ENCODE measurements around the gene BLNK.

BLNK gene

DNA sequence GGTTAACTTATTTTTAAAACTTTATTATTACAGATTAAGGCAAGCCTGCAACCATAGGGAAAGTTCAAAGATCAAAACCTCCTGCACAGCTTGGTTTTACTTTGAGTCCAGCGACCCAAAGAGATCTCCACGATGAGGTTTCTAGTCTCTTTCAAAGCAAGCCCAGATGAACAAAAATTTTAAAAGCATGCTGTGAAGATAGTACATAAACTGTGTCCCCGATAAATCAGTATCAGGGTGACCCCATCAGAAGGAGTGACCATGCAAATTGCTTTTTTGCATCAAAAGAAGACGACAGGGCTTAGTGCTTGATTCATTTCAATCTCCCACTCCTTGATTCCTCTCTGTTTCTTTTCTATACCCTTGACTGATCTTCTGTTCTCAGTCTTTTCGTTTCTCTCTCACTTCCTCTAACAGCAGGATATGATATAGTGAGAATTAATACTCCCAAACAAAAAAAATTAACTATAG is 16.8 kb upstream of the BLNK start:
- no peak for DNase-seq (ENCODE audit: low read depth)

DNA sequence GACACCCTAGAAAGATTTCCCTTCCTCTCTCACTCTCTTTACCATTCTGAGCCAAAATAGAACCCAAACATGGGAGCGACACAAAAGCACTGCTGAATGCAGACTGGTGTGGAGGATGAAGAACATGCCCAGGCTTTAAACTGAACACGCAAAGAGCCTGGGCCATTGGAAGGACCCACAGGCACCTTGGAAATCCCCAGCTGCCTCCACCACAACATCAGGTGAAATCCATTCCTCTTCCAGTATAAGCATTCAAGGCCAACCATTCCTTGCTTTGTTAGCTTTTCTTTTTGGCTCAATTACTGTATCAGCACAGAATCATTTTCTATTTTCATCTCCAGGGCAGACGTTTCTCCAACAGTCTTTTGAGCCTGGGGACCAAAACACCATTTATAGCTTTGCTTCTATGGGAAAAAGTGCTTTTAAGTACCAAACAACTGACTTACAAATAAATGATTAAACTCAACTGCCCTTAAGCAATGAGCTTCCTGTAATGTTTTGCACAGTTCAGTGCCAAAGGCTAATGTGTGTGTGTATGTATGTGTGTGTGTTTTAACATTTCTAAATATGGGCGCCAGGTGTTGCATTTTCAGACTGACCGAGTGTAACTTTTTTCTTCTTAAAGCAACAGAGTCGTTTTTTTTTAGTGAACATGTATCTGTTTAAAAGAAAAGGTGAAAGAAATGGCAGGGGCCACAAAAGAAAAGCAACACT is 16.2 kb upstream of the BLNK start:
- no peak for DNase-seq (ENCODE audit: low read depth)

DNA sequence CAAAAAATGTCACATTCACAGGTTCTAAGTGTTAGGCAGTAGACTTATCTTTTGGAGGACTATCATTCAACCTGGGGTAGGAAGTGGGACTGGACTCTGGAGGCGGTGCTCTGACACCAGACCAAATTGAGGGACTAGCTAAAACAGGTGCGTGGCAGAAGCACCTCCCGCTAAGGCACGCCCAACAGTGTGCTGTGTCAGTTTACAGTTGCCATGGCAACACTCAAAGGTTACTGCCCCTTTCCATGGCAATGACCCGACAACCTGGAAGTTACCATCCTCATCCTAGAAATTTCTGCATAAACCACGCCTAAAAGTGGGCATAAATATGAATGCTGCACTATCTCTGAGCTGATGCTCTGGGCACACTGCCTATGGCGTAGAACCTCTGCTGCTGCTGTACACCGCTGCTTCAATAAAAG is 14.0 kb upstream of the BLNK start:
- no peak for DNase-seq (ENCODE audit: low read depth)

DNA sequence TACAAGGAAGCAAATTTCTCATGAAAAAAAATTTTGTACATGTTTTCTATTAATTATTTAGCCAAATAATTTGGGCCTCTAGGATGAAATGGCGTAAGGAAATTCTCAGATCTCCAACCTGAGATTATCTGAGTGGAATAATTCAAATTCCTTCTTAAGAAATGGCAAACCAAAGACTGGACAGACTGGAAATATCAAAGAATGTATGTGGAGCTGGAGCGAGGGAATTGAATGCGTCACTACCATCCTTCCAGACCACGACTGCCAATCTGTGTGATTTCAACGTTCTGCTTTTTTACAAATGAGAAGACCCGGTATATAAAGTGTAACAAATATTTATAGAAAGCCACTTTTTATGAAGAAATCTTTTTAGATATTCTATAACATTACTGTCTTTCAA is 12.4 kb upstream of the BLNK start:
- DNase-seq (ENCODE audit: low read depth): no peak

DNA sequence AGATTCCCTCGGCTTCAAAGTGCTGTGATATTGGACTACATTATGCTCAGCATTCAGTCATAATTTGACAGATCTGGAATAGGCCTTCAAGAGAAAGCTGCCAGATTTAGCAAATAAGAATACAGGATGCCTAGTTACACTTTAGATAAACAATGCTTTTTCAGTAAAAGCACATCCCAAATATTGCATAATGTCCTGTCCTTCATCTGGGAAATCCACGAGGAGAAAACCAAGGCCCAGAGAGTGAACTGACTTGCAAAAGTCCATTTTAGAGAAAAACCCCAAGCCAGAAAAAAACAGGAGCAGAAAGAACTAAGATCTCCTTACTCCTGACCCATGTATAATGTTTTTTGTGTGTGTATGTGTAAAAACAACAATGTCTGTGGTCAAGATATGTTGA is 12.0 kb upstream of the BLNK start:
- no peak for DNase-seq (ENCODE audit: low read depth)

DNA sequence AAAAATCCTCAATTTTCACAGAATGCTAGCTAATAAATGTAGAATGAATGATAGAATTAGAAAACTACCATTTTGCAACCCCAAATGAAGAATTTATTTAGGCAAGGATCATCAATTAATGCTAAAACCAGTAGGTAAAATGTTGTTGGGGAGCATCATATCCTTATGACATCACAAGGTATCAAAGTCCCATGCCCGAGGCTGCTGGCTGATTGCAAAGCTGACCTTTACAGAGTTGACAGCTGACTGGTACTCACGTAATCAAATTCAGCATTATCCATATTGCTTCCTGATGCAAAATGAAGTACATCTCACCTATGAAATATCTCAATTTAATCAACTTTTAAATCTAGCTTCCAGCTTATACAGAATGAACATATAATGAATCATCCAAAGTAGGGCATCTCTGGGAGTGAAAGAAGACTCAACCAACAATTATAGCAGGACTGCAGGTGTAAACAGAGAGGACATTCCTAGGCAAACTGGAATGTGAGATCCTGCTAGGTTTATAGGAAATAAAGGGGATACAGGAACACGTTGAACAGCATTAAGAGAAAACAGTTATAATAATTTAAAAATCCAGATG is 10.2 kb upstream of the BLNK start:
- DNase-seq (ENCODE audit: low read depth): no peak

DNA sequence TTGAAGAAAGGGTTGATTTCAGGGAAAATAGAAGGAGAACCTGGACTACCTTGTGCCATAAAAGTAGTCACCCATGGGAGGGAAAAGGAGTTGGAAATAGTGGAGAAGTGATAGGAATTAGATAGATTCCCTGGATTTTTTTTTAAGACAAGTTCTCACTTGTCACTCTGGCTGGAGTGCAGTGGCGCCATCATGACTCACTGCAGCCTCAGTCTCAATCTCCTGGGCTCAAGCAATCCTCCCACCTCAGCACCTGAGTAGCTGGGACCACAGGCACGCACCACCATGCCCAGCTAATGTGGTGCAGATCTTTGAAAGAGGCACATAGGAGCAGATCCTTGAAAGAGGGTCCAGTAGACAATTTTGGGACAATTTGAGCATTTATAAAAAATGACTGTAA is 9.5 kb upstream of the BLNK start:
- no peak for DNase-seq (ENCODE audit: low read depth)

DNA sequence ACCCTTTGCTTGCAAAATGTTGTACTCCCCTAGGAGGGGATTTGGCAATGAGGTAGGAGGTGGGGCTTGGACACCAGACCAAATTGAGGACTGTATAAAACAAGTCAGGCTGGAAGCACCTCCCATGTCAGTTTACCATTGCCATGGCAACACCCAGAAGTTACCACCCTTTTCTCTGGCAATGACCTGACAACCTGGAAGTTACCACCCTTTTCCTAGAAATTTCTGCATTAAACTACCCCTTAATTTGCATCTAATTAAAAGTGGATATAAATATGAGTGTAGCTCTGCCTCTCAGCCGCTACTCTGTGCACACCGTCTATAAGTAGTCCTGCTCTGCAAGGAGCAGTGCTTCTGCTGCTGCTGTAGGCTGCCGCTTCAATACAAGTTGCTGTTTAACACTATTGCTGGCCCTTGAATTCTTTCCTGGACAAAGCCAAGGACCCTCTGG is 7.8 kb upstream of the BLNK start:
- no peak for DNase-seq (ENCODE audit: low read depth)

DNA sequence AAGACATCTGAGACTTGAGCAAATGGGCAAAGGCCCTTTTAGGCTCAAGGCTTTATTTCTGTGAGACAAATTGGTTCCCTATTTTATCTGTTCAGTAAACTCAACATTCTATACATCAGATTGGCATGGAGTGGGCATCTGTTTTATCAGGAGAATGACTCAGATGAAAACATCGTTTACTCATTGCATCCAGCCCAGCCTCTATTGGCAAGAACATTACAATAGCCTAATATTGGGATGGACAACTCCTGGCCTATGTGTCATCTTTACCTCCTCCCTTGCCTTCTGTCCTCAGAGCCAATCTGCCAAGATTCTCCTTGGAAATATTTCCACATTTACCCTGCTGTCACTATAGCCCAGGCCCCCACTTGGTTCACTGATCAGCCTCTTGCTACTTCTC is 5.5 kb upstream of the BLNK start:
- DNase-seq (ENCODE audit: low read depth): no peak

DNA sequence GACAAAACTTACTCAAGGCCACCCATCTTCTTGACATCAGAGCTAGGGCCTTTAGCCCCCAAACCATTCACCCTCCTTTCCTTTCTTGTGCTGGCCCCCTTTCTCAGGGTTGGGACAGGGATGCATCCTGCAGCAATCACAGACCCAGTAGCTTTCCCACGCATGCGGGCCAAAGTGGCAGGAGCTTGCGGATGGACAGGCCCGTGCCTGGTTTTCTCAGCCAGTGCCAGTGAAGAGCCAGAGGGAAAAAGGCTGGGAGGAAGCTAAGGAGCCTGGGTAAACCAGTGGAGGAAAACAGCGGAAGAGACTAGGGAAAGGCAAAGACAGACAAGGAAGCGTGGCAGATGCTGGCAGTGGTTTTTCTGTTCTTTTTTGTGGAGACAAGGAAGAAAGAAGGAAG is 5.1 kb upstream of the BLNK start:
- DNase-seq (ENCODE audit: low read depth): no peak

DNA sequence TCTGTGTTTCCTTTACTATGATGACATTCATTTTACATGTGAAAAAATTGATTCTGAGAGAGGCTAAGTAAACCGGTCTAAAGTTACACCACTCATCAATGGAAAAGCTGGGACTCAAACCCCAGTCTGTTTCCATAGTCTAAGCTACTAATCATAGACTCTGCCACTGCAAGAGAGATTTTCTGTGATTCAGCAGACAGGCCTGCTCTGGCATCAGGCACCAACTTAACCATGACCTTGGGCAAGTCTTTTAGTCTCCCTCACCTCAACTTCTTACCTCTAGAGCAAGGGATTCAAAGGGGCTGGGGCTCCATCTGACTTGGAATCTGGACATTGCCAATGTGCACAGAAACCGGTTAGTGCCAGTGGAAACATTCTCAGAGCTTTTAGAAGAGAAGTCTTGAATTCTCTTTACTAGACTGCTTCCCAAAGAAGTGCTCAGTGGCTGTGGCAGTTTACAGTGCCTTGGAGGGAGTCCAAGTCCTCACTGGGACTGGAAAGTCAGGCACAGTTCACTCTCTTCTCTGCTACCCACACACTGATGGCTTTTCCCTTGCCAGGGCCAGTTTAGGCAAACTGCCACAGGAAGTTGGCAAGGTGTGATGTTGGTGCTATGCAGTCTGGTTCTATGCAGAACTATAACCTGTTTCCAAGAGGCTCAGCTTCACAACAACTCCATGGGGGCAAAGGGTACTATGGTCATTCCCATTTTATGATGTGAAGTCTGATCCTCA is 4.5 kb upstream of the BLNK start:
- DNase-seq (ENCODE audit: low read depth): no peak

DNA sequence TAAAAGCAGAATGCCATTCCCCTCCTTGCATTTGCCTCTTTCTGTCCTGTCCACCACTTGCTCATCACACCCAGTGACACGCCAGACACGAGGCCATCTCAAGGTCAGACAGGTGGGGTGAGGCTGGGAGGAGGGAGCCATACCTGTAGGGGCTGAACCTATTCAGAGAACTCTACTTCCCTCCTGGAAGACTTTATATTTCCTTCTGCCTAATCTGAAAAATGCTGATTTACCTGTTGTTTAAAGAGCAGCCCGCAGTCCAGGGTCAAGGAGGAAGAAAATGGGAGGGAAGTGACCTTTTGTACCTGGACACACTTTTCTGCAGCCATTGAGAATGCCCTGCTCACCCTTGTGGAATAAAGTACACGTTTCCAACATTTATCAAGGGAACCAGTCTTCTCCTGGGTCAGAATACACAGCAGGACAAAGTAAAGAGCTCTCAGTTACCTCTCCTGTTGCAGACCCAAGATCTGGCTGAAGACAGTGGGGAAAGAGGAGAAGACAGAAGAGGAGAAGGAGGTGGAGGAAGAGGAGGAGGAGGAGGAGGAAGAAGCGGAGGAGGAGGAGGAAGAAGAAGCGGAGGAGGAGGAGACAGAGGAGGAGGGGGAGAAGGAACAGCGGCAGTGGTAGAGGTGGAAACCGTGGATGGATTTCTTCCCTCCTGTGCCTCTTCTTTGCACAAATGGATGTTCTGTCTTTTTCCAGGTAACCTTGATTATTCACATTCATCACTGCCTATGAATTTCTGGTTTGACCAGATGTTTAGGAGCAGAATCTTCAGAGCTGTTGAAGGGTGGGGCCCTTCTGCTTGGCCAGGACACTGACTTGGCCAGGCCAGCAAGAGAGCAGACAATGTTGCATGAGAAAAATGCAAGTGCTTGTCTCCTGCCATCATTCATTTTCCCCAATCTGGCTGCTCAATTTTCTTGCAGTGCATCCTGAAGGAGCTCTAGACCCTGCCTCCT is 1.2 kb upstream of the BLNK start:
- no peak for DNase-seq (ENCODE audit: low read depth)

DNA sequence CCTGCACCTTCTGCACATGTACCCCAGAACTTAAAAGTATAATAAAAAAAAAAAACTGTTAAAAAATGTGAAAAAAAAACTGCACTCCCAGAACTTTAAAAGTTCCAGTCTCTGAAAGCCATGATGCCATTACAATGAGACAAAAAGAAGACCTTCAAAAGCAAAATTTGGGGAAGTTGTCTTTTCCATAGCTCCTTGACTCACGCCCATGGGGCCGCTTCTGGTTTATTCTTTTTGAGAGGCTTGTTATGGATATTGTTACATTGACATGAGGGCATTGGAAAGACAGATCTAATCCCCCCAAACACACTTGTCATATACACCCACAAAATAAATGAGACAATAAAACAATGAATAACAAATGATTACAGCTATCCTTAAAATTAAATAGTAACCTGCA is 798 bp downstream of the BLNK start:
- DNase-seq (ENCODE audit: low read depth): no peak

DNA sequence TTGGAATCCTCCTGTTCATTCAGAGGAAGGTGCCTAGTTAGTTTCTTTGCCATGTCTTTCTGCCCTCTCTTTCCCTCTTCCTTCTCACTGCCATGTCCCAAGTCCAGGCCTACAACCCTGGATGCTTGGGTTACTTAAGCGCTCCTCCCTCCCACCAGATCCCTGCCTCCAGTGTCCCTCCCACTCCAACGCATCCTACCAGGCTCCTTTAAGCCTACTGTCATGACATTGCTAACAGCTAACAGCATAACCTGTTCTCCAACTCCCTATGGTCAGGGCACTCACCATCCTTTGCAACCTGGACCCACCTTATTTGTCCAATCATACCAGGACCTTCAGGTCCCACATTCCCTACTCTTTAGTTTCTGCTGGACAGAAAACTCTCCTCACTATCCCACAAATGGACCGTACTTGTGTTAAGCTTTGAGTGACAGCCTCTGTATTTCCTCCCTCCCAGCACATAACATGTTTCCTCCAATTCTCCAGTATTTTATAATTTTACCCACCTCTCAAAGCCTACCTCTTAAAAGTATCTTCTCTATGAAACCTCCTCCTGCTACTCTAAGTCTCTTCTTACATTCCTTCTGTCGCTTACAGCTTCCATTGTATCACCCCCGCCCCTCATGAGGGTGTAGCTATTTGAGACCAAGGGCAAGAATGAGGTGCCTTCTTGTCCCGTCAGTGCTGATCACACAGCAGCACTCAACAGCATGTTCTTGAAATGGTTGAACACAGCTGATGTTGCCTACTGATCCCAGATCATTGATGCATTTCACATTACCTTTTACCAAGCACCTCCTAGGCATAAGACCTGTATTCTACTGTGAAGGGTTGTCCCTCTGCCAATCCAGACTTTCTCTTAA is 1.7 kb downstream of the BLNK start:
- no peak for DNase-seq (ENCODE audit: low read depth)

DNA sequence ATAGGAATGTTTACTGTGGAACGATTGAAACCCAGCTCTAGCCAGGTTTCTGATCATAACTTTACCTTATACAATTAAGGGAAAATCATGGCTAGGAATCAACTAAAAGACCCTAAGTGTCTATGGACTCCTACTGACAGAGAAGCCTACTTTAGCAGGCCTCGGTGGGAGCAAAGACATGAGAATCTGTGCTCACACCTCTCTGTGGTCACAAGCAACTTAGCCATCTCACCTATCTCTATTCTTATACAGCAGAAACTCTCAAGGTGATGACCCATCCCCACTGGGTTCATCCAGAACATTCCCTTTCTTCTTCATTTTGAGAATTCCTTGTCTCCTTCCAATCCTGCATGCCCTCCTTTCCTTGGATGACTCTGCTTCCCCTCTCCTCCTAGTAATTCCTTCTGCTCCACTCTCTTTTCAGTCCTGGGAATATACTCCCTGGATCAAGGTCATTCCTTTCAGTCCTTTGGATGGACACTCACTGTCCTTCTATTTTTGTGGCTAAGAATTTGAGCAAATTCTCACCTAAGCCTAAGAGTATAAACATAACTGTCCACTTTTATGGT is 2.9 kb downstream of the BLNK start:
- no peak for DNase-seq (ENCODE audit: low read depth)

DNA sequence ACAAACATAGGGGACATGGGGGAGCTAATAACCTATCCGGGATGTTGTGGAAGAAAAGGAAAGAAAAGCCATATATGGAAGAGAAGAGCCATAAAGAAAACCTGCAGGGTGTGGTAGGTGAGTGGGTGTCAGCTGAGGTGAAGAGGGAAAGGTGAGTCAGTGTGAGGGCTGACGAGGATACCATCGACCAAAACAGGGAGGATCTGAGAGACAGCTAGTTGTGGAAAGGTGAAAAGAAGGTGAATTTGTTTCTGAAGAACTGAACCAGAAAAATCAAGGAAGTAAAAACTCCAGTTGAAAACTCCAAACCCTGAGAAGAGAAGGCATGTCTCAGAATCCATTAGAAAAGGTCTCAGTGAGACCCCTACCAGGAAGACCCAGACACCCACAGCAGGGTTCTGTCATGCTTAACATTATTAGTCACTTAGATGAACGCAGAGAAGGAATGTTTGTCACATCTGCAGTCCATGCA is 4.1 kb downstream of the BLNK start:
- no peak for DNase-seq (ENCODE audit: low read depth)

DNA sequence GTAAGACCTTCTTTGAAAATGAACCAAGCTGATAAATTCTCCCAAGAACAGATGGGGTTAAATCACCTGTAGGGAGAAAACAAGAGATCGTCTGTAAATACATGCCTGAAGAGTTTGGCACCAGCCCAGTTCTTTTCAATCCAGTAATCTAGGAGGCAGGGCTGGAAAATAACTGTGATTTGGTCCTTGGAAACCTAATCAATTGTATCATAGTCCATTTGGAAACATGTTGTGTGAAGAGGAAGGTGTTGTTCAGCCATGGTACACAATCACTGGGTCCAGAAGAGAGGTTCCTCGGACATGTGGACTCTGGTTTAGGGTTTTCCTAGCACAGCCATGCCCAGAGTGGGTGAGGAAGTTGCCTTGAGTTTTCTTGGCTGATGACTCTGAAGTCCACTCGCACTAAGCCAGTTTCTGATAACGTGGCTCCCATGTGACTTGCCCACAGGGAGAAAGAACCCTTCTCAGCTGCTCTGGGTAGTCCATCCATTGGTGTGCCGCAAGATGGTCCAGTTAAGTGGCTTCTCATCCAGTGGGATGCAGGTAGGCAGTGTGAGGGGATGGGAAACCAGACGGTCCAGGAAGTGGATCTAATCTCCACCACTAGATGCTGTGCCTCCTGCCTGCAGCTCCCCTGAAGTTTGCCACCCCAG is 5.1 kb downstream of the BLNK start:
- no peak for DNase-seq (ENCODE audit: low read depth)

DNA sequence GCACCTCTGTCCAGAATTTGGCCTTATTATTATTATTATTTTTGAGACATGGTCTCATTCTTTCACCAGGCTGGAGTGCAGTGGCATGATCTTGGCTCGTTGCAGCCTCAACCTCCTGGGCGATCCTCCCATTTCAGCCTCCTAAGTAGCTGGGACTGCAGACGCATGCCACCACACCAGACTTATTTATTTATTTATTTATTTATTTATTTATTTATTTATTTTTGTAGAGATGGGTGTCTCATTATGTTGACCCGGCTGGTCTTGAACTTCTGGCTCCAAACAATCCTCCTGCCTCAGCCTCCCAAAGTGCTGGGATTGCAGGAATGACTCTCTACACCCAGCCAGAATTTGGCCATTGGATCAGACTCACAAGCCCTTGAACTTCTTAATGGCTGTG is 6.4 kb downstream of the BLNK start:
- no peak for DNase-seq (ENCODE audit: low read depth)

DNA sequence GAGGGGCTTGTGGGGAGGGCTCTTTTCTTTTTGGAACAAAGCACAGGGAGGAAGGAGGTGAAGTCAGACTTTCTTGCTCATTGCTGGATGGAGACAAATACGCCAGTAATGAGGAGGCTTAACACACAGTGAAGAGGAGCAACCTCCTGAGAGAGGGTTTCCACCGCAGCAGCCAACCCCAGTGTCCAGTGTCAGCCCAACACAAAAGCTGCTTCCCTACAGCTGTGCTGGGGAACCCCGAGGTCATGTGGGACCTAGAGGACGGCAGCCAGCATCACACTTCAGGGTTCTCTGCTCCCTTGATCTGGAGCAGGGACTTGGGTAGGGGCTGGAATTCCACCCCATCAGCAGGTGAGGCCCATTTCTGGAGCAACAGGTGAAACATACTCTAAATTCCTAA is 7.7 kb downstream of the BLNK start:
- no peak for DNase-seq (ENCODE audit: low read depth)

DNA sequence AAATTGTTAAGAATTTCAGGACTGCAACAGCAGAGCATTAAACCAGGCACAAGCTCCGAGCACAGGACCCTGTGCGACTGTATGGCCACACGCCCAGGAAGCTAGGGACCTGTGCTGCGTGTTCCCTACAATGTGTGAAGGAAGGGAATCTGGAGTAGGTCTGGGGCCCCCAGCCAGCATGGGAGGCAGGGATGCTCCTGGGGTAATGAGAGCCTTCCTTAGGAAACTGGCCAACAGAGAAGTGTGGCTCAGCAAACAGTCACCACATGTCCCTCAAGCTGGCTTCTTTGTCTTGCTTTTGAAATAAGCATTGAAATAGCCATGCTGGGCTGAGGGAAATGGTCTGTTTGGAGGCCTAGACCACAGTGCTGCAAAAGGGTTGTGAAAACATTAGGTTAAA is 8.2 kb downstream of the BLNK start:
- no peak for DNase-seq (ENCODE audit: low read depth)

Measured in stimulated activated CD8-positive, alpha-beta memory T cell treated with anti-CD3 and anti-CD28 coated beads, Interleukin-15, amount 100 ng/mL, for 1 hour (primary cell).